KG1 (cell line): Measurements from ENCODE around the gene DNAJC3.
"Not testable (repeated sequence)": the region's sequence is repeated elsewhere in the genome, so short reads cannot be mapped to it uniquely, and the experiment has no call there.

ENCODE experiments used
- DNase-seq: peaks from one replicate; lab custom pipeline; 2025; lab: John Stamatoyannopoulos, UW

DNAJC3 gene

GRCh38 chr13:95781016-95781415 is 104.1 kb downstream of the DNAJC3 start:
- no peak for DNase-seq

DNA sequence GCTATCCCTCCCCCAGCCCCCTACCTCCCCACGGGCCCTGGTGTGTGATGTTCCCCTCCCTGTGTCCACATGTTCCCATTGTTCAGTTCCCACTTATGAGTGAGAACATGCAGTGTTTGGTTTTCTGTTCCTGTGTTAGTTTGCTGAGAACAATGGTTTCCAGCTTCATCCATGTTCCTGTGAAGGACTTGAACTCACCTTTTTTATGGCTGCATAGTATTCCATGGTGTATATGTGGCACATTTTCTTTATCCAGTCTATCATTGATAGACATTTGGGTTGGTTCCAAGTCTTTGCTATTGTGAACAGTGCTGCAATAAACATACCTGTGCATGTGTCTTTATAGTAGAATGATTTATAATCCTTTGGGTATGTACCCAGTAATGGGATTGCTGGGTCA is 105.0 kb downstream of the DNAJC3 start:
- not testable (repeated sequence) for DNase-seq

- no peak for DNase-seq
These were observed 106.8 kb downstream of the DNAJC3 start for GRCh38 chr13:95783747-95784146.

GRCh38 chr13:95784161-95784899 is 107.4 kb downstream of the DNAJC3 start:
- no peak for DNase-seq

DNA sequence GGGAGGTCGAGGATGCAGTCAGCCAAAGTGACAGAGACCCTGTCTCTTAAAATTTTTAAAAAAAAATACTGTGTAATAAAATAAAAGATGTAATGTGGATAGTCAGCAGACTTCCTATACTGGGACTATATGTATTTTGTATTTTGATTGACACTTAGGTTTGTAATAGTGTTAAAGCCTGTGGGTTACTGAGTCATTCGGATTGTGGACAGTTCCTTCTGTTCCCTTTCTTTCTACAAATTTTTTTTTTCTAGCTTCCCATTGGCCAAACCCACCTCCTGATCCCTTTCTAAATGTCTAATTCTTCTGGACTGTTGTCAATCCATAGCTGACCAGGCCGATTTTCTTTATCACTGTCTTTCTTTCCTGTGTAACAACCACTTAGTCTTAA is 108.0 kb downstream of the DNAJC3 start:
- DNase-seq: no peak

DNA sequence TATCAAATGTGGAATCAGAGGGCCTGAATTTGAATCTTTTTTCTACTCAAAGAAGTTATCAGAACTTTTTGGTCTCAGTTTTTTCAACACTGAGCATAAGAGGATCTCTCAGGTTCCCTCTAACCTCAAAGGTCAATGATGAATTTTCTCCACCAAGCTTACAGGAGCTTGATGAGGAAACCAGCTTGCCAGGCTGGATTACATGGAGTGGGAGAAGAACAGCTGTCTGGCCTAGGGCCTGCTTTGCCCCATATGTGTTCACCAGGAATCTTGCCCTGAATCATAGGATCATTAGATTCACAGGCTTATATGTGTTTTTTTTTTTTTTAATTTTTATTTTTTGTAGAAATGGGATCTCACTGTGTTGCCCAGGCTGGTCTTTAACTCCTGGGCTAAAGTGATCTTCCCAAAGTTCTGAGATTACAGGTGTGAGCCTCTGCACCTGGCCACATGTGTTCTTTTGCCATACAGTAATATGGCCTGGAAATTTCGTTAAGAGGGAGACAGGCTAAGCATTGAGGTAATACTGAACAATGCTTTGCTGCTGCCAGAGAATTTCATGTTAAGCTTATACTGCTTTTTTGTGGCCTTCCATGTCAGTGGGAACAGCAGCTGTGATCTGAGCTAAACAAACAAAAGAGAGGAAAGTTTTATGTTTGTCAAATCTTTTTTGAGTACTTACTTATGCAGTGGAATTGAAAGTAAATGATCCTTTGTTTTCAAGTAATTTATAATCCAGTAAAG is 110.6 kb downstream of the DNAJC3 start:
- no peak for DNase-seq

DNA sequence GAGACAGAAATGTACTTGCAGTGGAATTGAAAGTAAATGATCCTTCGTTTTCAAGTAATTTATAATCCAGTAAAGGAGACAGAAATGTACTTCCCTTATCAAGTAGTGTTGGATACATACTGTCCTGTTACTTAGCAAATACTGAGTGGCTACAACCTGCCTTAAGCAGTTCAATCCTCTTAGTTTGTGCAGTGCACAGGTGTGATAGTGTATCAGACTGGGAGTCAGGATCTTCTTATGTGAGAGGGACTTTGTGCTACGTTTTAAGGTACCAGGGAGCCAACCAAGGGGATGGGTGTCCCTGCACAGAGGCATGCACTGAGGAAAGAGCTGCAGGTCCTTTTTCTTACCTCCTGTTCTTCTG is 111.1 kb downstream of the DNAJC3 start:
- no peak for DNase-seq

- DNase-seq: not testable (repeated sequence)
These were observed 112.4 kb downstream of the DNAJC3 start for GRCh38 chr13:95789315-95789714.

DNA sequence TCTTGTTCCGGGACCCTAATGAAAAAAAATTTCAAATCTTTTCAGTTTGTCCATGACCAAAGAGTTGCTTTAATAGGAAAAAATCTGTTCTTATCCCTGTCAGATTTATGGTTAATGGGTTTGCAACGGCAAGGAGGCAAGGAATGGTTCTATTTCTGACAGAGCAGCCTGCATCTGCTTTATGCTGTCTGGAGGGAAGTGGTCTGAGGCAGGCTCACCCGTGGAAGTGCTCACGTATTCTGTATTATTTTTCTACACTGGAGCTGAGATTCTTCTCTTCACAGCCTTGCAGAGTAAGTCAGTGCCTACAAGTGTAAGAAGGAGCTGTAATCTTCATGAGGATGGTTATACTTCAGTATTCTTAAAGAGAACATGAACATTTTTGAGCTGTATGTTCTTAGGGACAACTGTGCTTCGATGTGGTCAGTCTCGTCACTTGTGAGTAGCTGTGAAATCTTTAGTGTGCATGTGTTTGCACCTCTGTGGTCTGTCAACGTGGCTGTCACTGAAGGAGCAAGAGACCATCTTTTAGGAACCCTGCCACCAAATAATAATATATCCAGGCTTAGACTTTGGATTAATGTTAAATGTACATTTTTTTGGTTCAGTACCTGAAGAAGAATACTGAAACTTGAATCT is 114.3 kb downstream of the DNAJC3 start:
- no peak for DNase-seq

DNA sequence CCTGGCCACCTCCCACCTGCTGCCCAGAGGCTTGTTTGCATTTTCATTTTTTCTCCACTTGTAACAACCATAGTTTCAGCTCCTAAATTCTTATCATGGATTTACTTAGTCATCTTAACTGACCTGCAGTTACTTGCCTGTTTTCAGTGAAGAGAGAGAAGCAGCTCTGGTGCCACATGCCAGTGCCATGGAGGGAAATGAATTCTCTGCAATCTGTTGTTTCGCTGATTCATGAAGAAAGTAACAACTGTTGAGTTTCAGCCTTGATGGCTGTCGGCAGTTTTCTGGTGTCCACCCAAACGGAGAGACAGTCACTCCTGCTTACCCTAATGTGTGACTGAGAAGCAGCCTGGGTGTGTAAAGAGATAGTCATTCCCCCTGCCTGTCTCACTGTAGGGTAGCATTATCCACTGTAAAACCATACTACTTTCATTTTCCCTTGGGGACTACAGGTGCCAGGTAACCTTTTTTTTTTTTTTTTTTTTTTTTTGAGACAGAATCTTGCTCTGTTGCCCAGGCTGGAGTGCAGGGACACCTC is 116.1 kb downstream of the DNAJC3 start:
- no peak for DNase-seq

- DNase-seq: no peak
These were observed 116.8 kb downstream of the DNAJC3 start for GRCh38 chr13:95793781-95794180.

- DNase-seq: no peak
These were observed 120.1 kb downstream of the DNAJC3 start for GRCh38 chr13:95797016-95797415.

DNA sequence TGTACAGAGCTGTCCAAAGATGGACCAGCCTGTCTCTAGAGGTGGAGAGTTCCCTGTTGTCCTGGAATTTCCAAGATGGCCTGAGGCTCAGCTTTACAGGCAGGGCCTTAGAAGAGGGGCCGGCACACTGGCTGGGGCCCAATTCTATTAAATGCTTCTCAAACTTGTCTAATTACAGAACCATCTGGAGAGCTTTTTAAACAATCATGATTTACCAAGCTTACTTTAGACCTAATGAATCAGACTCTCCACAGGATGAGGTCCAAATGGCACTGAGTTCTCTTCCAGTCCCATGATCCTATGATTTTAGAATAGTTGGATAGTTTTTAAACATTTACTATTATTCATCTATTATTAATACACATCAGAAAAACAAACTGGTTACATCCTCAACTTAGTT is 123.5 kb downstream of the DNAJC3 start:
- no peak for DNase-seq

DNA sequence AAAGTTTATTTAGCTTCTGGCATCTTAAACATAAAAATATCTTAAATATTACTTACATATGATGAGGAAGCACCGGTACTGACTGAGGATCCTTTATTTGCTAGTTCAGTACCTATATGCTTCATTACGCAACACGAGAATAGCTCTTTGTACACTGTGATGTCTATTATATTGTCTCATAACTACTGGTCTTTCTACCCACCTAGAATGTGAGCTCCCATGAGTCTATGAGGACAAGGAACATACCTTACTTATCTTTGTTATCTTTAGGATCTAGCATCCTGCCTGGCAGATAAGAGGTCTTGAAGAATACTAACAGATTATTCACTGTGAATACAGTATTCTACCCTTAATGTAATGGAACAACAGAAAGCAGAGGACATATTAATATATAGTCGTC is 124.9 kb downstream of the DNAJC3 start:
- no peak for DNase-seq

- no peak for DNase-seq
These were observed 129.0 kb downstream of the DNAJC3 start for GRCh38 chr13:95805921-95806320.

GRCh38 chr13:95809429-95809828 is 132.5 kb downstream of the DNAJC3 start:
- DNase-seq: no peak

DNA sequence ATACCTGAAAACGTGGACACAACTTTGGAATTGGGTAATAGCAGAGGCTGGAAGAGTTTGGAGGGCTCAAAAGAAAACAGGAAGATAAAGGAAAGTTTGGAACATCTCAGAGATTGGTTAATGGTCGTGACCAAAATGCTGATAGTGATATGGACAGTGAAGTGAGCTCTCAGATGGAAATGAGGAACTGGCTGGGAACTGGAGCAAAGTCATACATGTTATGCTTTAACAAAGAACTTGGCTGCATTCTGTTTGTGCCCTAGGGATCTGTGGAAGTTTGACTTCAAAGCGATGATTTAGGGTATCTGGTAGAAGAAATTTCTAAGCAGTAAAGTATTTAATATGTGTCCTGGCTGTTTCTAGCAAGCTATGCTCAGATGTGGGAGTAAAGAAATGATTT is 136.2 kb downstream of the DNAJC3 start:
- no peak for DNase-seq

- no peak for DNase-seq
These were observed 137.6 kb downstream of the DNAJC3 start for GRCh38 chr13:95814495-95814894.

GRCh38 chr13:95822303-95822702 is 145.4 kb downstream of the DNAJC3 start:
- DNase-seq: no peak

GRCh38 chr13:95833126-95833525 is 156.2 kb downstream of the DNAJC3 start:
- DNase-seq: no peak

- no peak for DNase-seq
These were observed 156.8 kb downstream of the DNAJC3 start for GRCh38 chr13:95833719-95834118.

GRCh38 chr13:95834134-95834765 is 157.3 kb downstream of the DNAJC3 start:
- DNase-seq: peak; percentile 41
